K562 treated with DMSO at 1 percent for 12 hours (cell line): ENCODE data around the gene TCP11L1. TPM values are rescaled to one million over a fixed set of nuclear protein-coding genes. Genes with fewer than 3 reads are reported as not detected.

Source experiments
- total RNA-seq: library from RNA; unstranded; fragments of 300-600 nt; gene quantifications from 2 replicates; pipeline ENCODE4 v1.2.3, GENCODE V29; 2022; ENCODE audit not compliant: insufficient read depth

Gene TCP11L1, protein sequence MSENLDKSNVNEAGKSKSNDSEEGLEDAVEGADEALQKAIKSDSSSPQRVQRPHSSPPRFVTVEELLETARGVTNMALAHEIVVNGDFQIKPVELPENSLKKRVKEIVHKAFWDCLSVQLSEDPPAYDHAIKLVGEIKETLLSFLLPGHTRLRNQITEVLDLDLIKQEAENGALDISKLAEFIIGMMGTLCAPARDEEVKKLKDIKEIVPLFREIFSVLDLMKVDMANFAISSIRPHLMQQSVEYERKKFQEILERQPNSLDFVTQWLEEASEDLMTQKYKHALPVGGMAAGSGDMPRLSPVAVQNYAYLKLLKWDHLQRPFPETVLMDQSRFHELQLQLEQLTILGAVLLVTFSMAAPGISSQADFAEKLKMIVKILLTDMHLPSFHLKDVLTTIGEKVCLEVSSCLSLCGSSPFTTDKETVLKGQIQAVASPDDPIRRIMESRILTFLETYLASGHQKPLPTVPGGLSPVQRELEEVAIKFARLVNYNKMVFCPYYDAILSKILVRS
- total RNA-seq, result 1.2 and 6.0 TPM in 2 replicates

GRCh38 chr11:33039274-33040032, at the start of gene TCP11L1:
Gene TCP11L1, plus strand, starts transcription at chr11:33039572. Its CDS starts 4,202 bp downstream, at chr11:33043774.

GRCh38 chr11:33015621-33016551, 23.5 kb upstream of the TCP11L1 start, which contains the start of gene DEPDC7:
Gene DEPDC7, plus strand, starts transcription at chr11:33015878. Its CDS starts 78 bp downstream, at chr11:33015956.

Other genes with a start within 250 kb of the TCP11L1 start
- not detected in 2 replicates for gene CCDC73, start 244.9 kb upstream of the TCP11L1 start, total RNA-seq
- gene PRRG4, start 209.6 kb upstream of the TCP11L1 start, total RNA-seq, result not detected in 2 replicates
- 2.2 and 16.7 TPM in 2 replicates for gene QSER1, start 146.8 kb upstream of the TCP11L1 start, total RNA-seq
- 3.0 and 7.3 TPM in 2 replicates for gene DEPDC7, start 23.7 kb upstream of the TCP11L1 start, total RNA-seq
- gene CSTF3, start 121.9 kb downstream of the TCP11L1 start, total RNA-seq, result 22.7 and 42.9 TPM in 2 replicates
- gene HIPK3, start 217.8 kb downstream of the TCP11L1 start, total RNA-seq, result 1.8 and 11.2 TPM in 2 replicates